Fibroblast of the aortic adventitia (primary cell): ENCODE measurements around the gene SEC62. TPM values are rescaled to one million over a fixed set of nuclear protein-coding genes. Genes with fewer than 3 reads are reported as not detected.

ENCODE experiments used
- DNase-seq: peaks from one replicate; pipeline ENCODE4 v3.0.0-alpha.2; 2010; ENCODE audit warnings: low read depth
- H3K4me3 ChIP-seq: 2 replicates; pipeline ENCODE4 v1.5.1; 2011; ENCODE audit warnings: low read depth, mild to moderate bottlenecking, control low read depth, low read length, moderate library complexity
- total RNA-seq: library from RNA; depleted of rRNA; stranded (reverse); fragments of >200 nt; gene quantifications from 2 replicates; pipeline ENCODE4 v1.2.3, GENCODE V29; 2012; ENCODE audit warnings: low replicate concordance
- TF ChIP-seq, protein P1 (sequence below): IDR thresholded peaks from 2 replicates; pipeline ENCODE4 v1.5.1; 2011; ENCODE audit warnings: mild to moderate bottlenecking, low read length, control low read depth, inconsistent platforms; ENCODE audit not compliant: insufficient read depth

Gene SEC62
- total RNA-seq, 1 donor = 52.3 TPM

DNA sequence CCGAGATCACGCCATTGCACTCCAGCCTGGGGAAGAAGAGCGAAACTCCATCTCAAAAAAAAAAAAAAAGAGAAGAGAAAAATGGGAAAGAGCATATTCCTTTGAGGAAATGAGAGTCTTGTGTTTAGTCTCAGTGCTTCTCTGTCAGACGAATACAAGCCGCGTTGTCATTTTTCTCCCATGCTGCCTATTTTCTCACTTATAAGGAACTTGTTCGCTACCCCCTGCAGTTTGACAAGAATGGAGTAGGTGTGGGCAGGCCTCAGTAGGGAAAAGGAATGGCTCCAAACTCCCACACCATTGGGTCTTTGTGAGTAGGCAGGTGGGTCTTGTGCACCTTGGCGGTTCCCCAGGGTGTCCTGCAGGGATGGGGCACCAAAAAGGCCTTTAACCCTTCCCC is 77.7 kb downstream of the SEC62 start:
- no peak for DNase-seq
- TF ChIP-seq, protein P1, sequence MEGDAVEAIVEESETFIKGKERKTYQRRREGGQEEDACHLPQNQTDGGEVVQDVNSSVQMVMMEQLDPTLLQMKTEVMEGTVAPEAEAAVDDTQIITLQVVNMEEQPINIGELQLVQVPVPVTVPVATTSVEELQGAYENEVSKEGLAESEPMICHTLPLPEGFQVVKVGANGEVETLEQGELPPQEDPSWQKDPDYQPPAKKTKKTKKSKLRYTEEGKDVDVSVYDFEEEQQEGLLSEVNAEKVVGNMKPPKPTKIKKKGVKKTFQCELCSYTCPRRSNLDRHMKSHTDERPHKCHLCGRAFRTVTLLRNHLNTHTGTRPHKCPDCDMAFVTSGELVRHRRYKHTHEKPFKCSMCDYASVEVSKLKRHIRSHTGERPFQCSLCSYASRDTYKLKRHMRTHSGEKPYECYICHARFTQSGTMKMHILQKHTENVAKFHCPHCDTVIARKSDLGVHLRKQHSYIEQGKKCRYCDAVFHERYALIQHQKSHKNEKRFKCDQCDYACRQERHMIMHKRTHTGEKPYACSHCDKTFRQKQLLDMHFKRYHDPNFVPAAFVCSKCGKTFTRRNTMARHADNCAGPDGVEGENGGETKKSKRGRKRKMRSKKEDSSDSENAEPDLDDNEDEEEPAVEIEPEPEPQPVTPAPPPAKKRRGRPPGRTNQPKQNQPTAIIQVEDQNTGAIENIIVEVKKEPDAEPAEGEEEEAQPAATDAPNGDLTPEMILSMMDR = no peak
- H3K4me3 ChIP-seq = no peak overlapping the region

DNA sequence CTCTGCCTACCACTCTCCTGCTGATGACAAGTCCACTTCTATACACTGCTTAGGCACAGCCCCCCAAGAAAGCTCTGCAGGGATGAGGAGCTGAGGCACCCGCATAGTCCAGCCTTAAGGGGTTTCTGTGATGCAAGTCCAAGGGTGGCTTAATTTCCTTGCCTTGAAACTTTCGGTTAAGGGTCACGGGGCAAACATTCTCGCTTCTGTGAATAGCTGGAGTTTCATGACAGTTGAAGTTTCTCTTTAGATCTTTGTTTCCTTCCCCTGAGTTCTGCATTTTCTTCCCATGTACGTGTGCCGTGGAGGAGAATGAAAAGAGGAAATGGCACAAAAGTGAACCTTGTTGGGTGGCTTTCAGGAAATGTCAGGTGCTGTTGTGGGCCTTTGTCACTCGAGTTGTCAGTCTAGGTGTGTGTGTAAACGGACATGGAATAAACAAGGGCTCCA is 78.2 kb downstream of the SEC62 start:
- no peak overlapping the region for H3K4me3 ChIP-seq
- no peak for DNase-seq
- TF ChIP-seq, protein P1 = no peak

DNA sequence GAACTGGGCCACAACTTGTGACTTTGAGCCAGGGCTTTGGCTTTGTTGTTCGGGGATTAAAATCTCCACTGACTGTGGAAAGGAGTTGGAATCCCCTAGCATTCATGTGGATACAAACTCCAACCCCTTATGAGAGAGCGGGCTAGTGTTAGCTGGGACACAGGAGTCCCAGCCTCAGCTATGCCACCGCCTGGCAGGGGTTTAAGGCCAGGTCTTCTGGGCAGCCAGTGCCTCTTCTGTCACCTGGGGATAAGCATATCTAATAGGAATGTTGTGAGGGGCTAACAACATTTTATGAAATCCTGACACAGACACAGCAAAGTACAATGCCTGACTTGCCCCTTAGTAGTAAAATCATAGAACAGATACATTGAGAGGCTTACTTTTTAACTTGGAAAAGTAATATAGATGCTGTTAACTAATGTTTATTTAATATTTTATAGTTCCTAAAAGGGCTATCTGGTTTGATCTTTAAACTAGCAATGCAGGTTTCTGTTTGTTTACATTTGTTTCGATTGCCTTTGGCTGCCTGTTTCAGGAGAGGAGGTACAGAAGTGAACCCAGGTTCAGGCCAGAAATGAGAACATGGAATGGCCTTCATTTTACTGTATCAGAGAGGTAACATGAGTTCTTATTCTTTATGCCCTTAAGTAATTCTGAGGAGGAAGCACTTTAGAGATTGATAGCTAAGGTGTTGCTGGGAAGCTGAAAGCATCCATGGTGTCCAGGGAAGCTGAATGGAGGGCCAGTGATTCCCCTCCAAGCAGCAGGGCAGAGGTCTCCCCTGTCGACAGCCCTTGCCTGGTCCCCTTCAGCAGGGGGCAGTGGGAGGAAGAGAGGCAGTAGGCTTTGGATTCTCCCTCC is 79.9 kb downstream of the SEC62 start:
- DNase-seq = no peak
- H3K4me3 ChIP-seq = no peak overlapping the region
- TF ChIP-seq, protein P1 = no peak

DNA sequence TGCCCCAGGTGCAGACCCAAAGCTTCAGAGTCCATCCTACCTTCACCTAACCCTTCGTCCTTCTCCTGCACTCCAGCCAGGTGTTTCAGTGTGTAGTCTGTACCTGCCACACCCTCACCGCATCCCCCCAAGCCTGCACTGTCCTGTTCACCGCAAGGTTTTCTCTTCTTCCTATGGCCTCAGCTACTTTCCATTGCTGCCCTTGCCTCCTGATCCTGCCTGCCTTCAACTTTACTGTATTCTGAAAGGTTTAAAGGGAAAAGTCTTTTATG is 80.5 kb downstream of the SEC62 start:
- H3K4me3 ChIP-seq = no peak overlapping the region
- TF ChIP-seq, protein P1 = no peak
- no peak for DNase-seq

Other genes starting within 250 kb of the SEC62 start
- 124 and 230 TPM in 2 replicates for gene TERC, start 201.7 kb upstream of the SEC62 start, total RNA-seq
- gene ACTRT3, start 197.2 kb upstream of the SEC62 start, total RNA-seq = 3.8 and 4.3 TPM in 2 replicates
- 14.4 and 27.1 TPM in 2 replicates for gene MYNN, start 193.4 kb upstream of the SEC62 start, total RNA-seq
- gene LRRIQ4, start 153.9 kb upstream of the SEC62 start, total RNA-seq = 0.09 TPM in 1 of 2 replicates, not detected in the other
- gene LRRC34, start 153.9 kb upstream of the SEC62 start, total RNA-seq = 7.4 and 15.0 TPM in 2 replicates
- gene LRRC31, start 96.9 kb upstream of the SEC62 start, total RNA-seq = not detected in 2 replicates
- gene SAMD7, start 55.2 kb upstream of the SEC62 start, total RNA-seq = not detected in 2 replicates
- 0.90 TPM in 1 of 2 replicates, not detected in the other for gene GPR160, start 71.2 kb downstream of the SEC62 start, total RNA-seq
- 50.4 and 65.6 TPM in 2 replicates for gene PHC3, start 214.9 kb downstream of the SEC62 start, total RNA-seq